SK-N-SH treated with all-trans-retinoic acid at 6 μM for 48 hours (cell line): ENCODE results near the gene CACNA2D3.

Source experiments
- ATAC-seq: fragments of 200-7000 bp; cut with Tn5 transposase; 3 replicates; pipeline ENCODE4 v1.9.1; 2020; ENCODE audit warnings: mild to moderate bottlenecking, moderate library complexity
- BACH2 ChIP-seq: fragments of 250-450 bp; sonication (Bioruptor Pico); IDR thresholded peaks from 2 replicates; pipeline ENCODE4 v1.9.0; 2021; ENCODE audit warnings: mild to moderate bottlenecking, borderline replicate concordance
- CREB5 ChIP-seq: fragments of 250-450 bp; sonication (Bioruptor Pico); IDR thresholded peaks from 2 replicates; pipeline ENCODE4 v1.5.1; 2020; ENCODE audit warnings: low read depth, mild to moderate bottlenecking, moderate library complexity
- CSDC2 ChIP-seq: fragments of 250-450 bp; sonication (Bioruptor Pico); IDR thresholded peaks from 2 replicates; pipeline ENCODE4 v1.5.0; 2020; ENCODE audit warnings: mild to moderate bottlenecking, moderate library complexity
- CSRNP3 ChIP-seq: fragments of 250-450 bp; sonication (Bioruptor Pico); IDR thresholded peaks from 2 replicates; pipeline ENCODE4 v1.5.1; 2021; ENCODE audit warnings: mild to moderate bottlenecking, moderate library complexity
- ISL1 ChIP-seq: fragments of 250-450 bp; sonication (Bioruptor Pico); IDR thresholded peaks from 2 replicates; pipeline ENCODE4 v2.1.2; 2022; ENCODE audit warnings: mild to moderate bottlenecking, moderate library complexity
- OSR1 ChIP-seq: fragments of 250-450 bp; sonication (Bioruptor Pico); IDR thresholded peaks from 2 replicates; pipeline ENCODE4 v1.8.0; 2022; ENCODE audit warnings: moderate library complexity, mild to moderate bottlenecking, inconsistent platforms
- POU6F1 ChIP-seq: fragments of 250-450 bp; sonication (Bioruptor Pico); IDR thresholded peaks from 2 replicates; pipeline ENCODE4 v1.8.0; 2021; ENCODE audit warnings: low read depth, mild to moderate bottlenecking, moderate library complexity, borderline replicate concordance
- PPARA ChIP-seq: fragments of 250-450 bp; sonication (Bioruptor Pico); IDR thresholded peaks from 2 replicates; pipeline ENCODE4 v1.5.0; 2020; ENCODE audit warnings: mild to moderate bottlenecking, borderline replicate concordance
- TCF4 ChIP-seq: fragments of 250-450 bp; sonication (Bioruptor Pico); IDR thresholded peaks from 2 replicates; pipeline ENCODE4 v1.8.0; 2021; ENCODE audit warnings: mild to moderate bottlenecking, moderate library complexity, borderline replicate concordance
- TOX ChIP-seq: fragments of 250-450 bp; sonication (Bioruptor Pico); IDR thresholded peaks from 2 replicates; pipeline ENCODE4 v1.8.0; 2021; ENCODE audit warnings: mild to moderate bottlenecking, moderate library complexity, borderline replicate concordance
- ZC3H10 ChIP-seq: fragments of 250-450 bp; sonication (Bioruptor Pico); IDR thresholded peaks from 2 replicates; pipeline ENCODE4 v1.5.1; 2021; ENCODE audit warnings: mild to moderate bottlenecking, moderate library complexity
- ZFP3 ChIP-seq: fragments of 250-450 bp; sonication (Bioruptor Pico); IDR thresholded peaks from 2 replicates; pipeline ENCODE4 v1.5.0; 2020; ENCODE audit warnings: mild to moderate bottlenecking, moderate library complexity
- ZNF565 ChIP-seq: fragments of 450-650 bp; formaldehyde crosslinking; conservative IDR thresholded peaks from 2 replicates; pipeline ENCODE4 v1.5.0; 2020; ENCODE audit warnings: low read depth, mild to moderate bottlenecking, moderate library complexity
- TF ChIP-seq, protein P1 (sequence below): fragments of 250-450 bp; sonication (Bioruptor Pico); IDR thresholded peaks from 2 replicates; pipeline ENCODE4 v1.5.0; 2020; ENCODE audit warnings: mild to moderate bottlenecking, moderate library complexity
- TF ChIP-seq, protein P2 (sequence below): fragments of 250-450 bp; sonication (Bioruptor Pico); IDR thresholded peaks from 2 replicates; pipeline ENCODE4 v1.8.0; 2020; ENCODE audit warnings: mild to moderate bottlenecking, moderate library complexity, borderline replicate concordance

CACNA2D3 gene

DNA sequence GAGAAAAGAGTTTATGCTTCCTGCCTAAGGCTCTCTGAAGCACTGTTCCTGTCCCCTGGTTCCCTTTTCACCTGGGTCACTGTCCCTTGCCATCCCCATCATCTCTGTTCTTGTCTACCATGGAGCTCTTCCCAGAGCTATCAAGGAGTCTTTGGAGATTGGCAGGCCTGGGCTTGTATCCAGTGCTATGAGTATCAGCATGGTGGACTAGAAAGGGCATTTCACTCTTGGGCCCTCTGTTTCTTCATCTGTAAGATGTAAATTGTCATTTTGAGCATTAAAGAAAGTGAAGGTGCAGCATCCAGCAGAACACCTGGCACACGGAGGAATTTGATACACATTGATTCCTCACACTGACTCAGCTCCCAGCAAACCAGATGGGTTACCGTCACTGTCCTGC, 388.2 kb downstream of the CACNA2D3 start:
- no peak for TF ChIP-seq ZFP3
- no peak for TF ChIP-seq ZC3H10 (CRISPR knock-in tag)
- TF ChIP-seq, protein P1, sequence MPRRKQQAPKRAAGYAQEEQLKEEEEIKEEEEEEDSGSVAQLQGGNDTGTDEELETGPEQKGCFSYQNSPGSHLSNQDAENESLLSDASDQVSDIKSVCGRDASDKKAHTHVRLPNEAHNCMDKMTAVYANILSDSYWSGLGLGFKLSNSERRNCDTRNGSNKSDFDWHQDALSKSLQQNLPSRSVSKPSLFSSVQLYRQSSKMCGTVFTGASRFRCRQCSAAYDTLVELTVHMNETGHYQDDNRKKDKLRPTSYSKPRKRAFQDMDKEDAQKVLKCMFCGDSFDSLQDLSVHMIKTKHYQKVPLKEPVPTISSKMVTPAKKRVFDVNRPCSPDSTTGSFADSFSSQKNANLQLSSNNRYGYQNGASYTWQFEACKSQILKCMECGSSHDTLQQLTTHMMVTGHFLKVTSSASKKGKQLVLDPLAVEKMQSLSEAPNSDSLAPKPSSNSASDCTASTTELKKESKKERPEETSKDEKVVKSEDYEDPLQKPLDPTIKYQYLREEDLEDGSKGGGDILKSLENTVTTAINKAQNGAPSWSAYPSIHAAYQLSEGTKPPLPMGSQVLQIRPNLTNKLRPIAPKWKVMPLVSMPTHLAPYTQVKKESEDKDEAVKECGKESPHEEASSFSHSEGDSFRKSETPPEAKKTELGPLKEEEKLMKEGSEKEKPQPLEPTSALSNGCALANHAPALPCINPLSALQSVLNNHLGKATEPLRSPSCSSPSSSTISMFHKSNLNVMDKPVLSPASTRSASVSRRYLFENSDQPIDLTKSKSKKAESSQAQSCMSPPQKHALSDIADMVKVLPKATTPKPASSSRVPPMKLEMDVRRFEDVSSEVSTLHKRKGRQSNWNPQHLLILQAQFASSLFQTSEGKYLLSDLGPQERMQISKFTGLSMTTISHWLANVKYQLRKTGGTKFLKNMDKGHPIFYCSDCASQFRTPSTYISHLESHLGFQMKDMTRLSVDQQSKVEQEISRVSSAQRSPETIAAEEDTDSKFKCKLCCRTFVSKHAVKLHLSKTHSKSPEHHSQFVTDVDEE (CRISPR knock-in tag) = no peak
- ATAC-seq = no peak

DNA sequence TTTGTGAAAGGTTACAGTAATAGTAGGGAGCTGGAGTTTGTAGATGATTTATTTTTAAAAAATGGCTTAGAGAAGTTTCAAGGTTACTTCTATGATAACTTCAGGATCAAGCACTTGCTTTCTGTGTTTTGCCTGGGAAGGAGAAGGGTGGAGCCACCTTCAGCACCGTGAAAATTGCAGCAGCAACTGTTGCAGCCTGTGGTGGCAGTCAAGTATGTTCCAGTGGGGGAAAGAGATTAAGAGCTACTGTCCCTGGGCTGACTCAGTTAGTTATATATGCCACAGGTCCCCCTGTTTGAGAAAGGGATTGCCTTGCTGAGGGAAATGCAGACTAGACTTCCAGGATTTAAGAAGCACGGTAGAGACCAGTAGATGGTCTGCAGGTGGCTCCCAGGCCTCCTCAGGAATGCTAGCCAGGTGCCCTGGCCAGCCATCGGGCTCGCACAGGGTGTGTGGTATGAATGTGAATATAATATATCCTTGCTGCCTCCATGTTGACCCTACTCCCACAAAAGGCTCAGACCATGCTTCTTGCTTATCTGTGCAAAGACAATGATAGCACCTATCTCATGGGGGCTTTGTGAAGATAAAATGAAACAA, 389.5 kb downstream of the CACNA2D3 start:
- ATAC-seq = no peak
- TF ChIP-seq CSRNP3 (no peak), ISL1 (CRISPR knock-in tag) (no peak), ZC3H10 (CRISPR knock-in tag) (no peak), POU6F1 (CRISPR knock-in tag) (no peak), ZFP3 (no peak)

DNA sequence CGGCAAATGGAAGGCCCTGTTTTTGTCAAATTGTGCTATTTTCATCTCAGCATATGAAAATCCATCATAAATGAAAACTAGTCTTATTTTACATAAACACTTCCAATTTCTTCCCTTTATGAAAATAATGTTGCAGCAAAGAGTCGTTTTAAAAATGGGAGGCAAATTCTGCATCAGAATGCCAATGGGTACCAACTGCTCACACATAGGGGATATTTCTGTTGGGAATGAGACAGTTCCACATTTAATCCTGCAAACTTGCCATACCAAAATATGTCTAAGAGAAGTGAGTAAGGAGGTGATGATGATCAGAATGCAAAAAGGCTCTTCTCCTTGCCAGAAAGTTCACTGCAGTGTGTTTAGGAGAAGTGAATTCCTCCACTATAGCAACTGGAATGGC, 391.7 kb downstream of the CACNA2D3 start:
- TF ChIP-seq ISL1 (CRISPR knock-in tag) (no peak), TCF4 (CRISPR knock-in tag) (no peak), CSDC2 (no peak)
- TF ChIP-seq, protein P1 (CRISPR knock-in tag) = no peak
- TF ChIP-seq, protein P2, sequence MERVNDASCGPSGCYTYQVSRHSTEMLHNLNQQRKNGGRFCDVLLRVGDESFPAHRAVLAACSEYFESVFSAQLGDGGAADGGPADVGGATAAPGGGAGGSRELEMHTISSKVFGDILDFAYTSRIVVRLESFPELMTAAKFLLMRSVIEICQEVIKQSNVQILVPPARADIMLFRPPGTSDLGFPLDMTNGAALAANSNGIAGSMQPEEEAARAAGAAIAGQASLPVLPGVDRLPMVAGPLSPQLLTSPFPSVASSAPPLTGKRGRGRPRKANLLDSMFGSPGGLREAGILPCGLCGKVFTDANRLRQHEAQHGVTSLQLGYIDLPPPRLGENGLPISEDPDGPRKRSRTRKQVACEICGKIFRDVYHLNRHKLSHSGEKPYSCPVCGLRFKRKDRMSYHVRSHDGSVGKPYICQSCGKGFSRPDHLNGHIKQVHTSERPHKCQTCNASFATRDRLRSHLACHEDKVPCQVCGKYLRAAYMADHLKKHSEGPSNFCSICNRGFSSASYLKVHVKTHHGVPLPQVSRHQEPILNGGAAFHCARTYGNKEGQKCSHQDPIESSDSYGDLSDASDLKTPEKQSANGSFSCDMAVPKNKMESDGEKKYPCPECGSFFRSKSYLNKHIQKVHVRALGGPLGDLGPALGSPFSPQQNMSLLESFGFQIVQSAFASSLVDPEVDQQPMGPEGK (CRISPR knock-in tag) = no peak
- ATAC-seq = no peak

- ATAC-seq = no peak
- TF ChIP-seq ZNF565 (CRISPR knock-in tag) (no peak), TOX (CRISPR knock-in tag) (no peak), BACH2 (CRISPR knock-in tag) (no peak)
Observed at GRCh38 chr3:54514416-54514815, 392.1 kb downstream of the CACNA2D3 start.

- ATAC-seq = no peak
- TF ChIP-seq CSDC2 = no peak
- TF ChIP-seq TOX (CRISPR knock-in tag) = no peak
- no peak for TF ChIP-seq CREB5 (CRISPR knock-in tag)
- no peak for TF ChIP-seq PPARA (CRISPR knock-in tag)
- TF ChIP-seq ZNF565 (CRISPR knock-in tag) = no peak
- no peak for TF ChIP-seq BACH2 (CRISPR knock-in tag)
- TF ChIP-seq ZC3H10 (CRISPR knock-in tag) = no peak
- TF ChIP-seq OSR1 (CRISPR knock-in tag) = no peak
- TF ChIP-seq ZFP3 = no peak
Observed at GRCh38 chr3:54515441-54516213, 393.3 kb downstream of the CACNA2D3 start.
